Placental epithelial cell (primary cell): ENCODE measurements around the gene TRAPPC14. TPM values are rescaled to one million over a fixed set of nuclear protein-coding genes. Genes with fewer than 3 reads are reported as not detected.

ENCODE experiments used
- total RNA-seq: library from RNA; depleted of rRNA; stranded (reverse); fragments of >200 nt; gene quantifications from 2 replicates; pipeline ENCODE4 v1.2.3, GENCODE V29; 2012

Gene TRAPPC14, protein sequence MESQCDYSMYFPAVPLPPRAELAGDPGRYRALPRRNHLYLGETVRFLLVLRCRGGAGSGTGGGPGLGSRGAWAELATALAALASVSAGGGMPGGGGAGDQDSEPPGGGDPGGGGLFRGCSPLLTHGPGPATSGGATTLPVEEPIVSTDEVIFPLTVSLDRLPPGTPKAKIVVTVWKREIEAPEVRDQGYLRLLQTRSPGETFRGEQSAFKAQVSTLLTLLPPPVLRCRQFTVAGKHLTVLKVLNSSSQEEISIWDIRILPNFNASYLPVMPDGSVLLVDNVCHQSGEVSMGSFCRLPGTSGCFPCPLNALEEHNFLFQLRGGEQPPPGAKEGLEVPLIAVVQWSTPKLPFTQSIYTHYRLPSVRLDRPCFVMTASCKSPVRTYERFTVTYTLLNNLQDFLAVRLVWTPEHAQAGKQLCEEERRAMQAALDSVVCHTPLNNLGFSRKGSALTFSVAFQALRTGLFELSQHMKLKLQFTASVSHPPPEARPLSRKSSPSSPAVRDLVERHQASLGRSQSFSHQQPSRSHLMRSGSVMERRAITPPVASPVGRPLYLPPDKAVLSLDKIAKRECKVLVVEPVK
- 11.0 and 14.0 TPM in 2 replicates for total RNA-seq

DNA sequence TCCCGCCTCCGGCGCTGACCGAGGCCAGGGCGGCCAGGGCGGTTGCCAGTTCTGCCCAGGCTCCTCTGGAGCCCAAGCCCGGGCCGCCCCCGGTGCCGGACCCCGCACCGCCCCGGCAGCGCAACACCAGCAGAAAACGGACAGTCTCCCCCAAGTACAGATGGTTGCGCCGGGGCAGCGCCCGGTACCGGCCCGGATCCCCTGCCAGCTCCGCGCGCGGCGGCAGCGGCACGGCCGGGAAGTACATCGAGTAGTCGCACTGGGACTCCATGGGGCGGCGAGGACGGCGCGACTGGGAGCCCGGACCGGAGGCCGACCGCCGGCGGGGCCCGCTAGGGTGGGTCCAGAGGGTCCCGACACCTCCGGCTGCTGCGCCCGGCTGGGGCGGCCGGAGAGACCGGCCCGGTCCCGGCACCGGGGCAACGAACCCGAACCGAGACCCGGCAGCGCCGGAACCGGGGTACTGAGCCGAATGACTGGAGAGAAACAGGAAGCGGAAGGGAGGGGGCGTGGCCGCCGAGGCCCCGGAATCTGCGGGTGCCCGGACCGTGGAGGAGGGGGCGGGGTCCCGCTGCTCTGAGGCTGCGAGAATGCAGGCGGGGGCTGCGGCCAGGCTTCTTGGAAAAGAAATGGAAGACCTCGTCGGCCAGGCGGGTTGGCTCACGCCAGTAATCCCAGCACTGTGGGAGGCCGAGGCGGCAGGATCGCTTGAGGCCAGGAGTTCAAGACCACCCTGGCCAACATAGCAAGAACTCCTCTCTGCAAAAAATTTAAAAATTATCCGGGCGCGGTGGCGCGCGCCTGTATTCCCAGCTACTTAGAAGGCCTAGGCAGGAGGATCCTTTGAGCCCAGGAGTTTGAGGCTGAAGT is at the start of gene TRAPPC14:
TRAPPC14 (minus strand) TSS at position 495 of the 870 bp plus-strand sequence; CDS start at position 271, 224 bp downstream.

DNA sequence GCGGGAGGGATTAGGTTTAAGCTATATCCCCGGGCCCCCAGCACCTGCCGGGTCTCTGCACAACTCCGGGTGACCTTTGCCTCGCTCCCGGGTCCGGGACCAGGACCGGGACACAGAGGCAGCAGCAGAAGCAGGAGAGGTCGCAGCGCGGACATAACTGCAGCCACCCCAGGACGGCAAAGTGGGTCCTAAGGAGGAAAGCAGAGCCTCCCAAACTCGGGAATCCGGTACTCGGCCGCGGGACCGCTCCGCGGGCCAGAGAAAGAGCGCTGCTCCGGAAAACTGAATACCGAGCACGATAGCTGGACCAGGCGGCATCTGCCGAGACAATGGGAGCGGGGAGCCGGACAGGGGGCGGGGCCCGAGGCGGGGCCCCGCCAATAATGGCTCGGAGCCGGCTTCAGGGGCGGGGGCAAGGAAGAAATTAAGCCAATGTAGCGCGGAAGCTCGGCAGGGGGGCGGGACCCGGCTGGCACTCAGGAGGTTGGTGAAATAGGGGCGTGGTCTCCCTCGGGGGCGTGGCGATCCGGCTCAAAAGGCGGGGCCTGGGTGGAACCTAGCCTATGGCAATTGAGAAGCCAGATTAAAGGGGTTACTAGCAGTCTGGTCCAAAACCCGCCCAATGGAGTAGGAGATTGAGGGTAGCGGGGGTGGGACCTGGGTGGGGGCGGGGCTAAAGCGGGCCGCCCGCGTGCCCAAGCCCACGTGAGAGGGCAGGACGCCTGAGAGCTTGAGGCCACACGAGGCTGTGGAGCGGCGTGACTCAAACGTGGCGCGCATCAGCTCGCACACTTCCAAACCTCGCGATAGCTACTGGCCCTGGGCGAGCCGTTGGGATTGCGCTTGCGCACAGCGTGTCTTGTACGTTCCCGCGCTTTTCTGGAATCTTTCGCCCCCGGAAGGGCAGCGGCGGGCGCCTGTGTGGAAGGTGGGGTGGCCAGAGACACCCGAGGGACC is 18.8 kb upstream of the TRAPPC14 start, which contains the start of the genes GPC2 and STAG3:
GPC2 (minus strand) TSS at position 337 of the 957 bp plus-strand sequence; CDS start at position 155, 182 bp downstream.
STAG3 (plus strand) TSS at position 874 of the 957 bp plus-strand sequence. CDS start 2,639 bp downstream, outside the sequence.

DNA sequence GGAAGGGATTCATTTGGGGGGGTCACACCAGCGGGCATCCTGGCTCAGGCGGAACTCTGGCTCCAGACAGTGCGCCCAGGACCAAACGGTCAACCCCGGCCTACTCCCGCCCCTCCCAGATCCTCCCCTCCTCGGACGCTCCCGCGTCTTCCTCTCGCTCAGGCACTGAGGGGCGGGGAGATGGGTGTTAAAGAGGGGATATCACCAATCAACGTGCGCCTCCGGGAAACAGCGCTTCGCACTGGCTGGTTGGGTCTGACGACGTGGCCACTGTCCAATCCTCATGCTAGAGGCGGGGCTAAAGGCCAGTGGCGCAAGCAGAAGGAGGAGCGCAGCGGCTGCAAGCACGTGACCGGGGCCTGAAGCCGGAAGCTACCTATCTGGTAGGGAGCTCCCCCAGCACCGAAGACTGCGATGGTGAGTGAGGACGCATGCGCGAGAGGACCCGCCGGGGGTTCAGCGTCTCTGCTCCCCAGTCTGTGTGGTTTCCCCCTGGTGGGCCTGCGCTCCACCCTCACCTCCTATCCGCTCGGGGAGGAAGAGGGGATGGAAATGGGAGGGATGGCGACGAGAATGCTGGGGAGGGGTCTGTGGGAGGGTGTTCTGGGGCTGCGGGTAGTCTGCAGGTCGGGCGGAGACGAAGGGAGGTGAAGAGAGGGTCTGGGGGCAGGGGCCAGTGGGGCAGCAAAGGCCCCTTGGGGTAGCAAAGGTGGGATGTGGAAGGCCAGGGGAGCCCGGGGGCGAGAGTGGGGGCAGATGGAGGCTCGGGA is 9.8 kb downstream of the TRAPPC14 start, which contains the start of gene LAMTOR4:
LAMTOR4 (plus strand) TSS at position 360 of the 770 bp plus-strand sequence; CDS start at position 415, 55 bp downstream.

DNA sequence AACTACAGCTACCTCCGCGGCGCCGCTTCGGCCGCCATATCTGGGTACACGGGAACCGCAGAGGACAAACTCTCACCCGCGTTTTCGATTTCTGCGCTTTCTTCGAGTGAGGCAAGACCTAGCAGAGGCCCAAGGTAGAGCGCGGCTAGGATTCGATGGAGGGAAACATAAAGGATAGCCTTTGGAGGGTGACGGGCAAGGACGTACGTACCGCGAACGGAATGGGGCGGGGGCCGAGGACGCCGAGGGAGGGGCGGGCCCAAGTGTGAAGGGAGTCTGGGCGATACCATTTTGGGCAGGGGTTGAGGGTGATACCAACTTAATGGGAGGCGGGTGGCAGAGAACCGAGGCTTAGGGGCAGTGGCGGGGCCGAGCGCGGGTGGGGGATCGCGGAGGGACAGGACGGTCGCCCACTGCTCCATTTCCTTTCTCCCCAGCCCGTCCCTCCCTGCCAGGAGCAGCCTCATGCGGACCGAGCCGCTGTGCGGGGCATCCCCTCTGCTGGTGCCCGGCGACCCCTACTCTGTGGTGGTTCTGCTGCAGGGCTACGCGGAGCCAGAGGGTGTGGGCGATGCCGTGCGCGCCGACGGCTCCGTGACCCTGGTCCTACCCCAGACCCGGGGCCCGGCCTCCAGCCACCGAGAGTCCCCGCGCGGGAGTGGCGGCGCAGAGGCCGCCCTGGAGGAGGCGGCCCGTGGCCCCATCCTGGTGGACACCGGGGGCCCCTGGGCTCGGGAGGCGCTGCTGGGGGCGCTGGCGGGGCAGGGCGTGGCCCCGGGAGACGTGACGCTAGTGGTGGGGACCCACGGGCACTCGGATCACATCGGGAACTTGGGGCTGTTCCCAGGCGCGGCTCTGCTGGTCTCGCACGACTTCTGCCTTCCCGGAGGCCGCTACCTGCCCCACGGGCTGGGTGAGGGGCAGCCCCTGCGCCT is 31.3 kb downstream of the TRAPPC14 start, which contains the start of gene MBLAC1:
MBLAC1 (plus strand) TSS at position 37 of the 935 bp plus-strand sequence; CDS start at position 466, 429 bp downstream.

DNA sequence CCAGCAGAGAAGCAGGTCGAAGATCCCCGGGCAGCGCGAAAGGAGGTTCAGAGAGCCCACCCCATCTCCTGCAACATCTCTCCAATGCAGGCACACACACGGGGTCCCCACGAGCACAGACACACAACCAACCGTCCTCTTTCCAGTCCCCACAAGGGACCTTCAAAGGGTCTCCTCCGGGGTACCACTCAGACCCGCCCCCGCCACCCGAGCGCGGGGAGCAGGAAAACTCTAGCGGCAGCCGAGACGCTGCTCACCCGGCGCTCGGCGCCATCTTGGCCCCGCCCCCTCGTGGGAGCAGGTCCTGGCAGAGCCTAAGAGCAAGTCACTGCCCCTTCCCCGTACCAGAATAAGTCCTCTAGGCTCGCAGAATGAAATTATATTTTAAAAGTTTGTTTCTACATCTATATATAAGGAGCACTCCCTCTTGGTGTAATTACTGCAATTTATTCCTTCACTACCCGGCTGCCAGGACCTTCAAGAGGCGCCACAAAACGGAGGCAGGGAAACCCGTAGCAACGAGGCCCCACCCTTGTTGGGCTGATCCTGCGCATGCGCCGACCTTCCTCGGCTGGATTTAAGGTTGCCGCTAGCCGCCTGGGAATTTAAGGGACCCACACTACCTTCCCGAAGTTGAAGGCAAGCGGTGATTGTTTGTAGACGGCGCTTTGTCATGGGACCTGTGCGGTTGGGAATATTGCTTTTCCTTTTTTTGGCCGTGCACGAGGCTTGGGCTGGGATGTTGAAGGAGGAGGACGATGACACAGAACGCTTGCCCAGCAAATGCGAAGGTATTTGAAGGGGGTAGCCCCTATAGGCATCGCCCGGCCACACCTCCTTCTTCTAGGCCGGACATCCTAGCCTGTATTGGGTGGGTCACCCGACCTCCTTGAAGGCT is 39.2 kb downstream of the TRAPPC14 start, which contains the start of the genes CNPY4 and TAF6:
CNPY4 (plus strand) TSS at position 563 of the 898 bp plus-strand sequence; CDS start at position 674, 111 bp downstream.
TAF6 (minus strand) TSS at position 287 of the 898 bp plus-strand sequence. CDS start 5,149 bp downstream, outside the sequence.

Other genes starting within 250 kb of the TRAPPC14 start
- 27.3 and 45.9 TPM in 2 replicates for gene TRIM4, start 239.2 kb downstream of the TRAPPC14 start, total RNA-seq
- gene GJC3, start 229.1 kb downstream of the TRAPPC14 start, total RNA-seq: under 0.01 TPM in 1 of 2 replicates, not detected in the other
- gene AZGP1, start 182.7 kb downstream of the TRAPPC14 start, total RNA-seq: not detected in 2 replicates
- 43.4 and 54.6 TPM in 2 replicates for gene ZKSCAN1, start 143.1 kb downstream of the TRAPPC14 start, total RNA-seq
- gene ZSCAN21, start 108.9 kb downstream of the TRAPPC14 start, total RNA-seq: 8.0 and 8.6 TPM in 2 replicates
- 29.6 and 48.3 TPM in 2 replicates for gene ZNF3, start 77.0 kb downstream of the TRAPPC14 start, total RNA-seq
- 40.0 and 54.4 TPM in 2 replicates for gene COPS6, start 69.8 kb downstream of the TRAPPC14 start, total RNA-seq
- 47.9 and 52.2 TPM in 2 replicates for gene MCM7, start 57.3 kb downstream of the TRAPPC14 start, total RNA-seq
- 16.2 and 19.2 TPM in 2 replicates for gene AP4M1, start 57.1 kb downstream of the TRAPPC14 start, total RNA-seq
- gene TAF6, start 39.4 kb downstream of the TRAPPC14 start, total RNA-seq: 24.7 and 45.3 TPM in 2 replicates
- gene CNPY4, start 39.1 kb downstream of the TRAPPC14 start, total RNA-seq: 20.0 and 36.5 TPM in 2 replicates
- gene MBLAC1, start 31.8 kb downstream of the TRAPPC14 start, total RNA-seq: 0.87 and 2.0 TPM in 2 replicates
- 70.5 and 91.9 TPM in 2 replicates for gene LAMTOR4, start 9.8 kb downstream of the TRAPPC14 start, total RNA-seq
- 1.2 and 2.6 TPM in 2 replicates for gene GAL3ST4, start 9.9 kb upstream of the TRAPPC14 start, total RNA-seq
- gene GPC2, start 18.7 kb upstream of the TRAPPC14 start, total RNA-seq: 2.7 and 3.1 TPM in 2 replicates
- 1.2 and 2.1 TPM in 2 replicates for gene STAG3, start 19.2 kb upstream of the TRAPPC14 start, total RNA-seq
- not detected in 2 replicates for gene PVRIG, start 61.2 kb upstream of the TRAPPC14 start, total RNA-seq
- not detected in 2 replicates for gene SPDYE3, start 149.0 kb upstream of the TRAPPC14 start, total RNA-seq
- gene PILRB, start 199.4 kb upstream of the TRAPPC14 start, total RNA-seq: 12.5 and 14.1 TPM in 2 replicates
- gene PILRA, start 214.8 kb upstream of the TRAPPC14 start, total RNA-seq: under 0.01 and 0.22 TPM in 2 replicates